Measurements from ENCODE around the gene LSM12.
A peak's percentile ranks its signal among the peaks of the same experiment; 100 is the strongest.

The LSM12 gene

GRCh38 chr17:44014437-44015172 is 51.9 kb downstream of the LSM12 start, which contains the start of gene TMEM101 (continued):
- TF ChIP-seq KLF8 (tag by site-specific recombination; IDR thresholded peaks at IDR 0.05) = peak; percentile 96
- peak; percentile 99 for TF ChIP-seq ZSCAN30 (tag by site-specific recombination; IDR thresholded peaks at IDR 0.05)
- no peak for TF ChIP-seq ZNF776 (tag by site-specific recombination; IDR thresholded peaks at IDR 0.05; ENCODE audit: borderline replicate concordance)
- TF ChIP-seq ZNF426 (tag by site-specific recombination; IDR thresholded peaks at IDR 0.05) = no peak
- TF ChIP-seq ZNF169 (tag by site-specific recombination; IDR thresholded peaks at IDR 0.05) = no peak
- peak; percentile 68; the same call in 1 of the 2 replicates for TF ChIP-seq ZNF610 (tag by site-specific recombination; IDR thresholded peaks at IDR 0.05; ENCODE audit: borderline replicate concordance)
- TF ChIP-seq KLF17 (tag by site-specific recombination; IDR thresholded peaks at IDR 0.05) = peak; percentile 98
- TF ChIP-seq ZSCAN23 (tag by site-specific recombination; IDR thresholded peaks at IDR 0.05) = peak; percentile 80; the same call in 1 of the 2 replicates
- TF ChIP-seq INSM2 (tag by site-specific recombination; IDR thresholded peaks at IDR 0.05) = peak; percentile 90
- TF ChIP-seq OSR2 (tag by site-specific recombination; IDR thresholded peaks at IDR 0.05) = peak; percentile 35; the same call in 1 of the 2 replicates
- peak; percentile 78; the same call in 1 of the 2 replicates for TF ChIP-seq ZBTB20 (tag by site-specific recombination; IDR thresholded peaks at IDR 0.05)
- no peak for TF ChIP-seq ZNF560 (tag by site-specific recombination; IDR thresholded peaks at IDR 0.05; ENCODE audit: borderline replicate concordance)
- TF ChIP-seq ZIC2 (tag by site-specific recombination; IDR thresholded peaks at IDR 0.05) = no peak; the same call in 1 of the 2 replicates
- 0 out of 2 replicates have a peak, but pooled peaks have one; percentile 52 for TF ChIP-seq ZNF148 (tag by site-specific recombination; IDR thresholded peaks at IDR 0.05; ENCODE audit: borderline replicate concordance)
- no peak for TF ChIP-seq ZNF354C (tag by site-specific recombination; IDR thresholded peaks at IDR 0.05; ENCODE audit: borderline replicate concordance, low read depth)
- no peak for TF ChIP-seq TCF7L2 (IDR thresholded peaks at IDR 0.05; ENCODE audit: borderline replicate concordance, low read depth, low read length)
- TF ChIP-seq PRDM4 (tag by site-specific recombination; IDR thresholded peaks at IDR 0.05) = no peak; the same call in 1 of the 2 replicates
- peak; percentile 79 for TF ChIP-seq ZBTB8A (tag by site-specific recombination; IDR thresholded peaks at IDR 0.05)
- TF ChIP-seq ZNF121 (tag by site-specific recombination; IDR thresholded peaks at IDR 0.05) = peak; percentile 64; the same call in 1 of the 2 replicates
- no peak for TF ChIP-seq ZNF837 (tag by site-specific recombination; IDR thresholded peaks at IDR 0.05)
- peak; percentile 99 for TF ChIP-seq ZNF660 (tag by site-specific recombination; IDR thresholded peaks at IDR 0.05)
- peak; percentile 91 for TF ChIP-seq ZFP69B (tag by site-specific recombination; IDR thresholded peaks at IDR 0.05)
- no peak for TF ChIP-seq ZNF514 (tag by site-specific recombination; IDR thresholded peaks at IDR 0.05)
- TF ChIP-seq ZNF335 (tag by site-specific recombination; conservative IDR thresholded peaks at IDR 0.05) = peak; percentile 97
- no peak for TF ChIP-seq ZNF571 (tag by site-specific recombination; IDR thresholded peaks at IDR 0.05)
- peak; percentile 91 for TF ChIP-seq ZNF280D (tag by site-specific recombination; IDR thresholded peaks at IDR 0.05)

Measured in HEK293 (cell line).